Liver (tissue), 9 donors: ENCODE data around the gene PYCARD. TPM values are rescaled to one million over a fixed set of nuclear protein-coding genes. Genes with fewer than 3 reads are reported as not detected.

ENCODE experiments used
- DNase-seq: peaks from one replicate; pipeline ENCODE4 v3.0.0-alpha.2; 2017; ENCODE audit warnings: low spot score
- H3K27ac ChIP-seq, 2 donors: one replicate each; pipeline ENCODE4 v1.7.0; 2013; ENCODE audit warnings: inconsistent platforms in 2 of 2, low read length in 2 of 2, control low read depth in 1 of 2, low read depth in 1 of 2, mild to moderate bottlenecking in 1 of 2
- H3K27me3 ChIP-seq, 4 donors: one replicate each; pipeline versions ENCODE4 v1.6.1 to v1.7.0; 2013; ENCODE audit warnings: low read length in 3 of 4, inconsistent platforms in 1 of 4, mild to moderate bottlenecking in 1 of 4, moderate library complexity in 1 of 4; ENCODE audit not compliant: control insufficient read depth in 4 of 4, insufficient read depth in 4 of 4
- H3K36me3 ChIP-seq, 4 donors: one replicate each; pipeline versions ENCODE4 v1.6.1 to v1.7.0; 2013; ENCODE audit warnings: low read length in 3 of 4, mild to moderate bottlenecking in 3 of 4, low read depth in 1 of 4, moderate library complexity in 1 of 4; ENCODE audit not compliant: control insufficient read depth in 4 of 4, insufficient read depth in 3 of 4
- H3K4me1 ChIP-seq, 4 donors: one replicate each; pipeline versions ENCODE4 v1.6.1 to v1.7.0; 2013; ENCODE audit warnings: low read length in 3 of 4, mild to moderate bottlenecking in 3 of 4, moderate library complexity in 1 of 4; ENCODE audit not compliant: control insufficient read depth in 4 of 4, insufficient read depth in 4 of 4
- H3K4me3 ChIP-seq, 3 donors: one replicate each; pipeline versions ENCODE4 v1.6.1 to v1.7.0; 2013; ENCODE audit warnings: low read length in 3 of 3, control low read depth in 1 of 3, low read depth in 1 of 3, mild to moderate bottlenecking in 1 of 3
- H3K9ac ChIP-seq, 2 donors: one replicate each; pipeline ENCODE4 v1.7.0; 2013; ENCODE audit warnings: low read length in 2 of 2, mild to moderate bottlenecking in 2 of 2, moderate library complexity in 2 of 2, control low read depth in 1 of 2, low read depth in 1 of 2
- H3K9me3 ChIP-seq, 4 donors: one replicate each; pipeline versions ENCODE4 v1.6.1 to v1.7.0; 2013; ENCODE audit warnings: low read length in 3 of 4; ENCODE audit not compliant: control insufficient read depth in 4 of 4
- FOXA1 ChIP-seq: IDR thresholded peaks from 2 replicates; pipeline ENCODE4 v1.6.1; 2016; ENCODE audit warnings: antibody characterized with exemption
- GABPA ChIP-seq, 2 donors: IDR thresholded peaks in 1 of 2; conservative IDR thresholded peaks in 1 of 2; 2 replicates each; pipeline ENCODE4 v1.6.1; 2016; ENCODE audit warnings: antibody characterized with exemption in 2 of 2, mild to moderate bottlenecking in 1 of 2, moderate library complexity in 1 of 2
- HNF4A ChIP-seq, 2 donors: conservative IDR thresholded peaks; 2 replicates each; pipeline ENCODE4 v1.6.1; 2016; ENCODE audit warnings: antibody characterized with exemption in 2 of 2, mild to moderate bottlenecking in 2 of 2
- HNF4G ChIP-seq: IDR thresholded peaks from 2 replicates; pipeline ENCODE4 v1.6.1; 2016; ENCODE audit warnings: antibody characterized with exemption
- JUND ChIP-seq, 2 donors: IDR thresholded peaks; 2 replicates each; pipeline ENCODE4 v1.6.1; 2016; ENCODE audit warnings: antibody characterized with exemption in 2 of 2
- NR2F2 ChIP-seq: IDR thresholded peaks from 2 replicates; pipeline ENCODE4 v1.6.1; 2016; ENCODE audit warnings: antibody characterized with exemption
- SP1 ChIP-seq: IDR thresholded peaks from 2 replicates; pipeline ENCODE4 v1.6.1; 2018; ENCODE audit warnings: antibody characterized with exemption, mild to moderate bottlenecking
- TAF1 ChIP-seq: conservative IDR thresholded peaks from 2 replicates; pipeline ENCODE4 v1.6.1; 2016; ENCODE audit warnings: antibody characterized with exemption, mild to moderate bottlenecking
- YY1 ChIP-seq: IDR thresholded peaks from 2 replicates; pipeline ENCODE4 v1.6.1; 2016; ENCODE audit warnings: antibody characterized with exemption, mild to moderate bottlenecking
- ZBTB33 ChIP-seq: IDR thresholded peaks from 2 replicates; pipeline ENCODE4 v1.6.1; 2016; ENCODE audit warnings: antibody characterized with exemption
- WGBS: extraction: QIAGEN DNeasy Blood & Tissue Kit; methylation state at CpG from one replicate; pipeline ENCODE4 v1.1.7; 2013; 5-methylcytosine and 5-hydroxymethylcytosine counted together
- polyA plus RNA-seq, 2 donors: library from polyadenylated mRNA; stranded (reverse) in 1 of 2; unstranded in 1 of 2; fragments of 200-250 nt in 1 of 2; fragments of >200 nt in 1 of 2; fragmentation: Nextera tagmentation in 1 of 2; extraction: Ambion mirVana in 1 of 2; gene quantifications; one replicate each; pipeline versions ENCODE4 v1.2.1 to v1.2.3, GENCODE V29; 2013 to 2015
- total RNA-seq, 2 donors: library from RNA; depleted of rRNA; stranded (reverse); fragments of >200 nt; gene quantifications; one replicate each; pipeline ENCODE4 v1.2.3, GENCODE V29; 2014
- TF ChIP-seq, protein P1 (sequence below): fragments of 150-350 bp; IDR thresholded peaks from 2 replicates; pipeline ENCODE4 v1.5.1; 2017; ENCODE audit warnings: improper control_type of control experiment, low read depth, low read length; ENCODE audit not compliant: missing input control
- TF ChIP-seq, protein P2 (sequence below): IDR thresholded peaks from 2 replicates; pipeline ENCODE4 v1.6.1; 2016; ENCODE audit warnings: antibody characterized with exemption
- donor health status: healthy.
- donor health status: healthy.
- donor health status: healthy.
- donor health status: healthy.
- donor health status: healthy.

PYCARD gene
- total and polyA plus RNA-seq, 4 donors, result 6.7 to 35.9 (median 10.8) TPM

GRCh38 chr16:31225193-31225592, 22.6 kb upstream of the PYCARD start:
- Histone ChIP-seq H3K4me1 (peaks cover 0 to 5% (median 0%) of the 10 kb centered on the region in 4 donors), H3K36me3 (no peaks in the 10 kb centered on the region), H3K9me3 (peaks cover 0 to 1% (median 0%) of the 10 kb centered on the region in 4 donors), H3K4me3 (no peak overlapping the region), H3K9ac (no peak overlapping the region), H3K27me3 (no peaks in the 10 kb centered on the region), H3K27ac (no peak overlapping the region)
- no peak for DNase-seq
- no peak for TF ChIP-seq HNF4A (conservative IDR thresholded peaks at IDR 0.05)
- TF ChIP-seq, protein P1, sequence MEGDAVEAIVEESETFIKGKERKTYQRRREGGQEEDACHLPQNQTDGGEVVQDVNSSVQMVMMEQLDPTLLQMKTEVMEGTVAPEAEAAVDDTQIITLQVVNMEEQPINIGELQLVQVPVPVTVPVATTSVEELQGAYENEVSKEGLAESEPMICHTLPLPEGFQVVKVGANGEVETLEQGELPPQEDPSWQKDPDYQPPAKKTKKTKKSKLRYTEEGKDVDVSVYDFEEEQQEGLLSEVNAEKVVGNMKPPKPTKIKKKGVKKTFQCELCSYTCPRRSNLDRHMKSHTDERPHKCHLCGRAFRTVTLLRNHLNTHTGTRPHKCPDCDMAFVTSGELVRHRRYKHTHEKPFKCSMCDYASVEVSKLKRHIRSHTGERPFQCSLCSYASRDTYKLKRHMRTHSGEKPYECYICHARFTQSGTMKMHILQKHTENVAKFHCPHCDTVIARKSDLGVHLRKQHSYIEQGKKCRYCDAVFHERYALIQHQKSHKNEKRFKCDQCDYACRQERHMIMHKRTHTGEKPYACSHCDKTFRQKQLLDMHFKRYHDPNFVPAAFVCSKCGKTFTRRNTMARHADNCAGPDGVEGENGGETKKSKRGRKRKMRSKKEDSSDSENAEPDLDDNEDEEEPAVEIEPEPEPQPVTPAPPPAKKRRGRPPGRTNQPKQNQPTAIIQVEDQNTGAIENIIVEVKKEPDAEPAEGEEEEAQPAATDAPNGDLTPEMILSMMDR, result no peak
- TF ChIP-seq SP1, result no peak
- no peak for TF ChIP-seq YY1
- TF ChIP-seq NR2F2, result no peak
- TF ChIP-seq HNF4G, result no peak
- TF ChIP-seq FOXA1, result no peak
- no peak for TF ChIP-seq TAF1
- TF ChIP-seq ZBTB33, result no peak
- WGBS, result 98% methylated on average over 3 of the region's 3 CpGs

- Histone ChIP-seq H3K36me3 (no peaks in the 10 kb centered on the region), H3K4me1 (peaks cover 0 to 2% (median 0%) of the 10 kb centered on the region in 4 donors), H3K4me3 (no peak overlapping the region), H3K9me3 (peaks cover 0 to 1% (median 0%) of the 10 kb centered on the region in 4 donors), H3K9ac (no peak overlapping the region), H3K27me3 (no peaks in the 10 kb centered on the region), H3K27ac (no peak overlapping the region)
- TF ChIP-seq NR2F2 (no peak), SP1 (no peak), HNF4A (conservative IDR thresholded peaks at IDR 0.05) (no peak), YY1 (no peak), TAF1 (no peak), JUND (IDR thresholded peaks at IDR 0.05) (no peak), HNF4G (no peak), GABPA (IDR thresholded peaks at IDR 0.05 in 1 of 2, conservative IDR thresholded peaks at IDR 0.05 in 1 of 2) (no peak)
- TF ChIP-seq, protein P1, result no peak
- TF ChIP-seq, protein P2, sequence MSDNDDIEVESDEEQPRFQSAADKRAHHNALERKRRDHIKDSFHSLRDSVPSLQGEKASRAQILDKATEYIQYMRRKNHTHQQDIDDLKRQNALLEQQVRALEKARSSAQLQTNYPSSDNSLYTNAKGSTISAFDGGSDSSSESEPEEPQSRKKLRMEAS, result no peak
- WGBS, result 68% methylated on average over 80 of the region's 80 CpGs
- DNase-seq, result no peak
These were observed 21.8 kb upstream of the PYCARD start for GRCh38 chr16:31224092-31224955.
